RCC 7860 (cell line): ENCODE data around the gene GRK5.
A peak's percentile ranks its signal among the peaks of the same experiment; 100 is the strongest.

Experiments used
- DNase-seq: peaks from one replicate; pipeline ENCODE4 v3.0.0-alpha.2; 2015; ENCODE audit warnings: low spot score
- FAIRE-seq: peaks from 2 replicates; lab custom pipeline; 2012; peaks lifted over from hg19 to GRCh38; lab: Jason Lieb, UNC

The GRK5 gene

GRCh38 chr10:119313644-119314043 lies 106.3 kb downstream of the GRK5 start:
- FAIRE-seq (no peak), DNase-seq (peak; percentile 68)

GRCh38 chr10:119314061-119314460 lies 106.7 kb downstream of the GRK5 start:
- FAIRE-seq (no peak), DNase-seq (no peak)

- FAIRE-seq (no peak), DNase-seq (no peak)
Measured at GRCh38 chr10:119314486-119314885, 107.1 kb downstream of the GRK5 start.

GRCh38 chr10:119315128-119316001 lies 108.0 kb downstream of the GRK5 start:
- DNase-seq (peak; percentile 92), FAIRE-seq (peak; percentile 75)

DNA sequence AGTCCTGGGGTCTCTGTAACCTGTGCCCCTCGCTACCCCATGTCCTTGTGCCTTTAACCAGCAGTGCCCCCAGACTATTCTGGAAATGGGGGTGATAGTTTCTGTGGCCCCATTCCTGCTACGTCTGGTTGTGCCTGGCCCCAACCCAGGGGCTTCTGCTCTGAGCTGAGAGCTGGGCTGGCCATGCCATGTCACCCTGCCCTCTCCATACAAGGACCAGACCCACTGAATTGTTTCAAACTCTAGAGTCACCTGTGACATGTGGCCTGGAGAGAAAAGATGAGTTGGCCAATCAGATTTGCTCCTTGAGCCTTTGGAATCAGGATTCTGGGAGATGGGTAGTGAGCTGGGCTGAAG lies 108.6 kb downstream of the GRK5 start:
- DNase-seq (no peak), FAIRE-seq (no peak)

DNA sequence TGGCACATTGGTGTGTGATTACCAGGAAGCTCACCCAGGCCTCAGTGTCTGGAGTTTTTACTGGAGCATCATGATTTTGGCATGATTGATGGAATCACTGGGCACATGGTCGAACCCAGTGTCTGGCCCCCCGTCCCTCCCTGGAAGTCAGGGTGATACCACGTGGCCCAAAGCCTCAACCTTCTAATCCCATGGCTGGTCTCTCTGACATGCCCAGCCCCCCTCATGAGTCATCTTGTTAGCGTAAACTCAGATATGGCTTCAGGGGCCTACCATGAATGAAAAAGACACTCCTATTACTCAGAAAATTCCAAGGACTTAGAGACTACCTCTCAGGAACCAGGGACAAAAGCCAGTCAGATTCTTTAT lies 109.3 kb downstream of the GRK5 start:
- peak; percentile 76 for FAIRE-seq
- peak; percentile 95 for DNase-seq

DNA sequence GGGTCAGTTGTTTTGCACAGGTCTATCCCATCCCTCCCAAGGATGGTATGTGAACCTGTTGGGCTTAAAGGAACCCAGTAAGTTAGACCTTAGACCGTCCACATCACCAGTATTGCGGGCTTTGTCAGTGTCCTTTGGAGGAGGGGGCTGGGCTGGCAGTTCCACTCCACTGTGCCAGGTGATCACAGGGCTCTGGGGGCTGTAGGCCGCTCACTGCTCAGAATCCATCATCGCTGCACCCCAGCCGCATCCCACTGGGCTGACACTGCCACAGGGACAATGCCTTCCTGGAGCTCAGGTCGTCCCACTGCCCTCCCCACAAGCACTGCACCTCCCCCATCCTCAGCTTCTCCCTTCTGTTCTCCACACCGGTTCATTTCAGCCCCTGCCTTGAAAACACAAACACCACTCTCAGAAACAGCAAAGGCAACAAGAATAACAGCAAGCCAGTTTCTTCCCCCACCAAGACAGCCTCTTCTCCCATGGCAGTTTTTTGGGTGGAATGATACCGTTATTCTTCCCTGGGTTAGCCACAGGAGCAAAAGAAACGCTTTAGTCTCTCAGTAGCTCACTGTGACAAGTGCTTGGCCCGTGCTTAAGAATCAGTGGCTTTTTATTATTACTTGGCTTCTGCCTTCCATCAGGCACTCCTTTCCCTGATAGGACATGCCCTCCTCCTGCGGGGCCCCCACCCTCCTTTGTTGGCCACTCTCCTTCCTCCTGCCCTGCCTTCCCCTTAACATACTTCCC lies 111.2 kb downstream of the GRK5 start:
- FAIRE-seq (no peak), DNase-seq (no peak)

- FAIRE-seq (peak; percentile 86), DNase-seq (peak; percentile 89)
Measured at GRCh38 chr10:119319161-119319919, 112.0 kb downstream of the GRK5 start.

- no peak for FAIRE-seq
Measured at GRCh38 chr10:119319920-119320258, 112.5 kb downstream of the GRK5 start.

GRCh38 chr10:119320981-119321380 lies 113.6 kb downstream of the GRK5 start:
- DNase-seq, result no peak
- no peak for FAIRE-seq

More at GRCh38 chr10:119319920-119320258, 112.5 kb downstream of the GRK5 start:
- no peak for DNase-seq

GRCh38 chr10:119323085-119324016 lies 116.0 kb downstream of the GRK5 start:
- no peak for DNase-seq
- peak; percentile 34 for FAIRE-seq

DNA sequence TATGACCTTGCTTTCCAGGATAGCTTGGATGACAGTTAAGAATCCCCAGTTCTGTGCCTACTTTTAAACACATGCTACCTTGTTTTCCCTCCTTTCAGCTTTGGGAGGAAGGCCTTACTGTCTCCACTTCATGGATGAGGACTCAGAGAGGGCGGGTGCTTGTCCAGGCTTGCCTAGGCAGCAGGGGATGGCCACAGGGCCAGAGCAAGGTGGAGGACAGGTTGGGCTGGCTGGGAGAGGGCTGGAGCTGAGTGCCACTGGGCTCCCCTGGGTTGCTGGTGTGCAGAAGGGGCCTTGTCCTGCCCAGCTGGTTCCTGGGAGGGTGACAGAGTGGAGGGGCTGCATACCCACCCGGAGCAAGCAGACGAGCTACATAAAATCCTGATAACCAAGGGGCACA lies 117.8 kb downstream of the GRK5 start:
- DNase-seq (no peak), FAIRE-seq (no peak)

DNA sequence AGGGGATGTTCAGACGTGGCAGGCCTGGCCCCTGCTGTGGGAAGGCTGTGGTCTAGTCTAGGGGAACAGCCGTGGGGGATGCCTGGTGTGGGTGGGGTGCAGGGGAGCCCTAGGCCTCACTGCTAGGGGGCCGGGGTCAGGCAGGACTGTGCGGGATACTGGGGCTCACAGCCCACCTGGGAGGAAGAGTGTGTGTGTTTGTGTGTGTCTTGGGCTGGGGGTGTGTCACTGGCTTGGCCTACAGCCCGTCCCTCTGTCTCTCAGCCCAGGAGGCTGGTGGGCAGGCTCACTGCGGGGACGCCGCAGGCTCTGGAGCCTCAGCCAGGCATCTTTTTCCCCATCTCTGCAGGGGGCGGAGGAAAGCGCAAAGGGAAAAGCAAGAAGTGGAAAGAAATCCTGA lies 118.8 kb downstream of the GRK5 start:
- no peak for DNase-seq

DNA sequence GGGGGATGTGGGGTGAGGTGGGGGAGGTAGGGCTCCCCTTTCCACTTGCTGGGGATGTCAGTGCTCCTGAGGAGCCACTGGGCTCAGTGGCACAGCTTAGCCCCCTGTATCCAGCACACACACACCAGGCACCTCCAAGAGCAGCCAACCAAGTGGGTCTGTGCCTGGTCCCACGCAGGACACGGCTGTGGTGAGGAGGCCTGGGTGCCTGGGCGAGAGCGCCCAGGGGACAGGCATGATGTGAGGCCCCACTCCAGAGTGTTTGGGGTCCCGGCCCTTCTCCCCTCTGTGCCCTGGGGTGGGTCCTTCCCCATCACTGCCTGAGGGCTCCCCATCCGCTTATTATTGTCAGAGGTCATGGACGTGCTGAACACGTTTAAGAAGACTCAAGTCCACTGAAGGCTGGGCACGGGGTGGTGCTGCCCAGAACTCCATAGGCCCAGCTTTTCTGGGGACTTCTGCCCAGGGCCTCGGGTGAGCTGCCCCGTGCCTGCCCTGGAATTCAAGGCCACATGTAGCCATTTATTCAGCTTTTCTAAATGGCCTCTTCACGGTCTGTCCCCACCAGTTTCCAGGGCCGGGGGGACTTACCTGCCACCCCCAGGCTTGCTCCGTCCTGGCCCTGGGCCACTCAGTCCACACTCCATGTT lies 119.8 kb downstream of the GRK5 start:
- DNase-seq (no peak), FAIRE-seq (no peak)

More for the DNA sequence above, 118.8 kb downstream of the GRK5 start:
- FAIRE-seq, result no peak

- DNase-seq (no peak), FAIRE-seq (no peak)
Measured at GRCh38 chr10:119328223-119328622, 120.9 kb downstream of the GRK5 start.

DNA sequence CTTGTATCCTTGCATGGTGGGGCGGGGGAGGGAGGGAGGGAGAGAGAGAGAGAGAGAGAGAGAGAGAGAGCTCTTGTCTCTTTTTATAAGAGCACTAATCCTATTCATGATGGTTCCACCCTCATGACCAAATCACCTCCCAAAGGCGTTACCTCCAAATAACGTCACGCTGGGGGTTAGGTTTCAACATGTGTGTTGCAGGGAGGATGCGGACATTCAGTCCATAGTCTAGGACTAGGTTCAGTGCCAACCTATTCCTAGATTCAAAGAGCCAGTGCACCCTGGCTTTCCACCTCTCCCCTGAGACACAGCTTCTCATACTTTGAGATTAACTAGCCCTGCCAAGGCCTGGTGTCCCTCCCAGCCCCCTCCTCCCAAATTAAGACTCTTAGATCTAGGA lies 123.0 kb downstream of the GRK5 start:
- FAIRE-seq (no peak), DNase-seq (no peak)

DNA sequence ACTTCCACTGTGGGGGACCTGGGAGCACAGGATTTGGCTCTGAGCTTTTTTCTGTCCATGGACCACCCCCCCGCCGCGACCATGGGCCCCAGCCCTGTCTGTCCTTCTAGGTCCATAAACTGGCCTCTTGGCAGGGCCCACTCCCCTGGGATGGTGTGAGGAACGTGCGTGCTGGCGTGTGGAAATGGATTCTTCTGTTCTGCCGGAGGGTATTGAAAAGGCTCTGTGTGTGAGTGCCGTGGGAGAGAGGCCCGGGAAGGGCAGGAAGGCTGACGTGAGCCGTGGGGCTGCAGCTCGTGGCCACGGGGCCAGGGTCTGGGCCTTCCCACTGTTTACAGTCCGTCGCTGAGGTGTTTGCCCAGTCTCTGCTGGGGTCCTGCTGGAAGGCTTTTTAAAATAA lies 123.7 kb downstream of the GRK5 start:
- FAIRE-seq (no peak), DNase-seq (no peak)

DNA sequence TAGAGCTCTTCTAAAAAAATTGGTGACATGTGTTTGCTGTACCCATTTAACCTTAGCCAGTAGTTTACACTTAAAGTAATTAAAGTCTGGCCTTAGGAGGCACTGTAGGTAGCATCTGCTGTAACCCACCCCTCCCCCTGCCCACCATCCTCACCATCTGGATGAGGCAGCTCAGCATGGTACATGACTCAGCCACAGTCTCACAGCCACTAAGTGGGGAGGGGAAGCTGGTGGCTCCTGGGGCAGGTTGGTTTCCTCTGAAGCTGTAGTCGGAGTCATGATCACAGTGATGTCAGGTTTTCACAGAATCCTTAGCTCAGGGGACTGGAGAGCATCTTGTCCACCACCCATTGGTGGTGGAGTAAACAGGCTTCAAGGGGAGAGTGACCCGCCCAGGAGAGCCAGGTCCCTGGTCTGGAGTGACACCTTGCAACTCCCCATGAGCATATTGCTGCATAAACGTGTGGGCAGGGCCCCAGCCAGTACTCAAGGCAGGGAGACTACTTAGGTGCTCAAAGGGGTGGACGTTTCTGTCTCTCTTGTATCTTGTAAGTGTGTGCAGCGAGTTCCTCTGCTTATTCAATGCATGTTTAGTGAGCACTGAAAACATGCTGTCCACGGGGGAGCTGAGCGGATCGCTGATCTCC lies 125.9 kb downstream of the GRK5 start:
- FAIRE-seq, result peak; percentile 67
- DNase-seq, result peak; percentile 75

- no peak for DNase-seq
- FAIRE-seq, result no peak
Measured at GRCh38 chr10:119335671-119336353, 128.4 kb downstream of the GRK5 start.
